Muscle layer of colon (tissue), 2 donors: ENCODE data around the gene SAP30BP.

Source experiments
- H3K27ac ChIP-seq: one replicate; pipeline ENCODE4 v1.7.0; 2013; ENCODE audit warnings: low read depth, mild to moderate bottlenecking, low read length, moderate library complexity
- H3K27me3 ChIP-seq, 2 donors: one replicate each; pipeline ENCODE4 v1.7.0; 2013; ENCODE audit warnings: low read length in 2 of 2, mild to moderate bottlenecking in 2 of 2; ENCODE audit not compliant: insufficient read depth in 2 of 2, control insufficient read depth in 1 of 2
- H3K36me3 ChIP-seq: one replicate; pipeline ENCODE4 v1.7.0; 2013; ENCODE audit warnings: mild to moderate bottlenecking, low read length; ENCODE audit not compliant: insufficient read depth
- H3K4me1 ChIP-seq: one replicate; pipeline ENCODE4 v1.7.0; 2013; ENCODE audit warnings: mild to moderate bottlenecking, low read length; ENCODE audit not compliant: insufficient read depth
- H3K4me3 ChIP-seq, 2 donors: one replicate each; pipeline ENCODE4 v1.7.0; 2013; ENCODE audit warnings: low read length in 2 of 2, low read depth in 1 of 2, mild to moderate bottlenecking in 1 of 2, moderate library complexity in 1 of 2
- H3K9ac ChIP-seq: one replicate; pipeline ENCODE4 v1.7.0; 2013; ENCODE audit warnings: low read length
- H3K9me3 ChIP-seq: one replicate; pipeline ENCODE4 v1.7.0; 2013; ENCODE audit warnings: mild to moderate bottlenecking, low read length
- donor health status: abdominal sarcoma.
- donor health status: Adenocarcinoma of cecum.

The SAP30BP gene

GRCh38 chr17:75750661-75751423 lies 83.7 kb downstream of the SAP30BP start:
- Histone ChIP-seq H3K9me3 (no peaks in the 10 kb centered on the region), H3K4me1 (peaks cover 19% of the 10 kb centered on the region), H3K27me3 (no peaks in the 10 kb centered on the region), H3K9ac (no peak overlapping the region), H3K4me3 (no peak overlapping the region), H3K27ac (no peak overlapping the region), H3K36me3 (no peaks in the 10 kb centered on the region)

GRCh38 chr17:75751676-75752404 lies 84.7 kb downstream of the SAP30BP start:
- no peaks in the 10 kb centered on the region for H3K36me3 ChIP-seq
- no peaks in the 10 kb centered on the region for H3K27me3 ChIP-seq
- H3K4me1 ChIP-seq, result peaks cover 19% of the 10 kb centered on the region
- no peak overlapping the region for H3K27ac ChIP-seq
- H3K4me3 ChIP-seq, result no peak overlapping the region
- no peak overlapping the region for H3K9ac ChIP-seq
- H3K9me3 ChIP-seq, result no peaks in the 10 kb centered on the region

GRCh38 chr17:75752405-75752709 lies 85.2 kb downstream of the SAP30BP start:
- no peaks in the 10 kb centered on the region for H3K9me3 ChIP-seq
- H3K9ac ChIP-seq, result no peak overlapping the region
- no peak overlapping the region for H3K27ac ChIP-seq
- no peak overlapping the region for H3K4me3 ChIP-seq
- no peaks in the 10 kb centered on the region for H3K36me3 ChIP-seq
- H3K4me1 ChIP-seq, result peaks cover 19% of the 10 kb centered on the region
- H3K27me3 ChIP-seq, result no peaks in the 10 kb centered on the region

GRCh38 chr17:75752802-75753513 lies 85.8 kb downstream of the SAP30BP start:
- H3K27ac ChIP-seq, result no peak overlapping the region

GRCh38 chr17:75753514-75754377 lies 86.6 kb downstream of the SAP30BP start:
- H3K9ac ChIP-seq, result peak overlapping the region; percentile 33
- no peaks in the 10 kb centered on the region for H3K36me3 ChIP-seq
- peaks cover 14% of the 10 kb centered on the region for H3K4me1 ChIP-seq
- H3K4me3 ChIP-seq, result peak overlapping the region; percentile 40 to 55
- H3K9me3 ChIP-seq, result no peaks in the 10 kb centered on the region
- H3K27ac ChIP-seq, result peak overlapping the region; percentile 49
- H3K27me3 ChIP-seq, result no peaks in the 10 kb centered on the region

More at GRCh38 chr17:75752802-75753513, 85.8 kb downstream of the SAP30BP start:
- Histone ChIP-seq H3K9me3 (no peaks in the 10 kb centered on the region), H3K9ac (no peak overlapping the region), H3K4me3 (peak overlapping the region; percentile 40 to 55), H3K36me3 (no peaks in the 10 kb centered on the region), H3K4me1 (peaks cover 14% of the 10 kb centered on the region), H3K27me3 (no peaks in the 10 kb centered on the region)

- H3K36me3 ChIP-seq, result peaks cover 4% of the 10 kb centered on the region
- H3K4me3 ChIP-seq, result peak overlapping the region; percentile 4 to 55
- peak overlapping the region; percentile 49 for H3K27ac ChIP-seq
- H3K27me3 ChIP-seq, result no peaks in the 10 kb centered on the region
- H3K9ac ChIP-seq, result peak overlapping the region; percentile 33
- no peaks in the 10 kb centered on the region for H3K9me3 ChIP-seq
- peaks cover 14% of the 10 kb centered on the region for H3K4me1 ChIP-seq
These were observed 87.5 kb downstream of the SAP30BP start for GRCh38 chr17:75754378-75755204.

GRCh38 chr17:75755205-75755901 lies 88.2 kb downstream of the SAP30BP start:
- H3K9me3 ChIP-seq, result no peaks in the 10 kb centered on the region
- peaks cover 14% of the 10 kb centered on the region for H3K4me1 ChIP-seq
- H3K27me3 ChIP-seq, result no peaks in the 10 kb centered on the region
- H3K9ac ChIP-seq, result no peak overlapping the region
- no peak overlapping the region for H3K4me3 ChIP-seq
- H3K27ac ChIP-seq, result no peak overlapping the region
- H3K36me3 ChIP-seq, result peaks cover 4% of the 10 kb centered on the region

- H3K27ac ChIP-seq, result no peak overlapping the region
- H3K9me3 ChIP-seq, result no peaks in the 10 kb centered on the region
- no peak overlapping the region for H3K4me3 ChIP-seq
- peaks cover 4% of the 10 kb centered on the region for H3K36me3 ChIP-seq
- H3K4me1 ChIP-seq, result peaks cover 14% of the 10 kb centered on the region
- no peak overlapping the region for H3K9ac ChIP-seq
- H3K27me3 ChIP-seq, result no peaks in the 10 kb centered on the region
These were observed 88.9 kb downstream of the SAP30BP start for GRCh38 chr17:75755990-75756389.

- Histone ChIP-seq H3K36me3 (peaks cover 4% of the 10 kb centered on the region), H3K4me3 (no peak overlapping the region), H3K4me1 (peaks cover 14% of the 10 kb centered on the region), H3K9ac (no peak overlapping the region), H3K27me3 (no peaks in the 10 kb centered on the region), H3K9me3 (no peaks in the 10 kb centered on the region), H3K27ac (no peak overlapping the region)
These were observed 89.4 kb downstream of the SAP30BP start for GRCh38 chr17:75756451-75757085.
